SU-DHL-6 (cell line): ENCODE results near the gene TGDS.

Experiments used
- H2AFZ ChIP-seq: fragments of 200-600 bp; sonication (generic); 2 replicates; pipeline ENCODE4 v1.6.1; 2014; ENCODE audit warnings: low read depth, mild to moderate bottlenecking, moderate library complexity, mixed read lengths, antibody characterized with exemption, low read length; ENCODE audit not compliant: severe bottlenecking
- H3F3A ChIP-seq: fragments of 200-600 bp; shearing (Covaris generic); 2 replicates; pipeline ENCODE4 v1.6.0; 2016; ENCODE audit warnings: antibody characterized with exemption, mild to moderate bottlenecking; ENCODE audit not compliant: insufficient read depth
- H3K27ac ChIP-seq: fragments of 200-600 bp; sonication (generic); 2 replicates; pipeline ENCODE4 v1.5.1; 2016; ENCODE audit warnings: low read depth, mild to moderate bottlenecking, low read length, moderate library complexity, mixed read lengths
- H3K27me3 ChIP-seq: fragments of 200-600 bp; sonication (generic), shearing (Covaris generic); 2 replicates; pipeline ENCODE4 v1.6.0; 2014; ENCODE audit warnings: mild to moderate bottlenecking, low read length
- H3K36me3 ChIP-seq: fragments of 200-600 bp; sonication (generic); 2 replicates; pipeline ENCODE4 v1.6.1; 2014; ENCODE audit warnings: mild to moderate bottlenecking, low read length, mixed read lengths
- H3K4me2 ChIP-seq: fragments of 300-600, 200-600 bp; shearing (Covaris generic), sonication (generic); 2 replicates; pipeline ENCODE4 v1.6.0; 2014; ENCODE audit warnings: low read length, low read depth, mild to moderate bottlenecking; ENCODE audit not compliant: poor library complexity, severe bottlenecking
- H3K4me3 ChIP-seq: fragments of 200-600 bp; sonication (generic); 2 replicates; pipeline ENCODE4 v1.5.1; 2014; ENCODE audit warnings: antibody characterized with exemption, low read length, mild to moderate bottlenecking, mixed read lengths; ENCODE audit not compliant: insufficient read depth, poor library complexity, severe bottlenecking
- H3K79me2 ChIP-seq: fragments of 200-600 bp; sonication (generic); 2 replicates; pipeline ENCODE4 v1.6.1; 2014; ENCODE audit warnings: mild to moderate bottlenecking, low read length, moderate library complexity; ENCODE audit not compliant: insufficient read depth
- H3K9ac ChIP-seq: fragments of 200-600 bp; sonication (generic); 2 replicates; pipeline ENCODE4 v1.7.0; 2014; ENCODE audit warnings: mild to moderate bottlenecking, low read length
- H3K9me2 ChIP-seq: fragments of 200-600 bp; sonication (generic); replicated peaks from 2 replicates; pipeline ENCODE4 v1.6.1; 2014; ENCODE audit warnings: low read length; ENCODE audit not compliant: insufficient read depth
- H3K9me3 ChIP-seq: fragments of 200-600 bp; sonication (generic); 2 replicates; pipeline ENCODE4 v1.6.1; 2014; ENCODE audit warnings: low read length, mixed read lengths; ENCODE audit not compliant: insufficient read depth
- H4K20me1 ChIP-seq: fragments of 200-600 bp; sonication (generic); 2 replicates; pipeline ENCODE4 v1.6.1; 2014; ENCODE audit warnings: low read depth, mild to moderate bottlenecking, antibody characterized with exemption, low read length, moderate library complexity, mixed read lengths
- CTCF ChIP-seq: fragments of 200-600 bp; sonication (generic); IDR thresholded peaks from one replicate; pipeline ENCODE4 v1.5.1; 2017; ENCODE audit warnings: antibody characterized with exemption, mild to moderate bottlenecking, low read length, moderate library complexity; ENCODE audit not compliant: insufficient read depth, poor library complexity, severe bottlenecking
- EZH2phosphoT487 ChIP-seq: fragments of 200-600 bp; sonication (generic), shearing (Covaris generic); conservative IDR thresholded peaks from 2 replicates; pipeline ENCODE4 v1.6.1; 2018; ENCODE audit warnings: mild to moderate bottlenecking, antibody characterized with exemption, low read length, moderate library complexity, mixed read lengths

The TGDS gene

GRCh38 chr13:94588541-94588940, 7.4 kb downstream of the TGDS start:
- Histone ChIP-seq H3K79me2 (peaks cover 24% of the 10 kb centered on the region), H4K20me1 (no peaks in the 10 kb centered on the region), H3K4me3 (no peak overlapping the region), H3K4me2 (no peak overlapping the region), H3K9me2 (no peaks in the 10 kb centered on the region), H3K9me3 (no peaks in the 10 kb centered on the region), H3F3A (0 out of 2 replicates have a peak, but pooled peaks cover 3% of the 10 kb centered on the region), H3K9ac (no peak overlapping the region), H2AFZ (no peak overlapping the region), H3K27me3 (no peaks in the 10 kb centered on the region), H3K27ac (no peak overlapping the region), H3K36me3 (peaks cover 41% of the 10 kb centered on the region; the same call in 1 of the 2 replicates)
- TF ChIP-seq CTCF (no peak), EZH2phosphoT487 (no peak)

- Histone ChIP-seq H3F3A (0 out of 2 replicates have a peak, but pooled peaks cover 3% of the 10 kb centered on the region), H3K79me2 (peaks cover 16% of the 10 kb centered on the region; the same call in 1 of the 2 replicates), H4K20me1 (no peaks in the 10 kb centered on the region), H3K9me3 (no peaks in the 10 kb centered on the region), H3K9ac (no peak overlapping the region), H3K9me2 (no peaks in the 10 kb centered on the region), H3K36me3 (peaks cover 43% of the 10 kb centered on the region; the same call in 1 of the 2 replicates), H3K27ac (no peak overlapping the region), H3K4me3 (no peak overlapping the region), H3K4me2 (no peak overlapping the region), H2AFZ (no peak overlapping the region), H3K27me3 (no peaks in the 10 kb centered on the region)
- no peak for TF ChIP-seq EZH2phosphoT487
- no peak for TF ChIP-seq CTCF
Observed at GRCh38 chr13:94586371-94586770, 9.6 kb downstream of the TGDS start.

- Histone ChIP-seq H3K27ac (no peak overlapping the region), H4K20me1 (no peaks in the 10 kb centered on the region), H3K79me2 (peaks cover 10% of the 10 kb centered on the region; the same call in 1 of the 2 replicates), H3K27me3 (no peaks in the 10 kb centered on the region), H2AFZ (no peak overlapping the region), H3K4me3 (no peak overlapping the region), H3K9ac (no peak overlapping the region), H3K9me2 (no peaks in the 10 kb centered on the region), H3K36me3 (peaks cover 45% of the 10 kb centered on the region; the same call in 1 of the 2 replicates), H3K4me2 (no peak overlapping the region), H3K9me3 (no peaks in the 10 kb centered on the region), H3F3A (0 out of 2 replicates have a peak, but pooled peaks cover 3% of the 10 kb centered on the region)
- TF ChIP-seq EZH2phosphoT487, result no peak
- no peak for TF ChIP-seq CTCF
Observed at GRCh38 chr13:94585543-94586101, 10.3 kb downstream of the TGDS start.
